ENCODE measurements around the gene FBXO10.
"Not testable (repeated sequence)": the region's sequence is repeated elsewhere in the genome, so short reads cannot be mapped to it uniquely, and the experiment has no call there.

Gene FBXO10

GRCh38 chr9:37511016-37512010 is 64.9 kb downstream of the FBXO10 start:
- DNase-seq (ENCODE audit: low read depth): no peak

GRCh38 chr9:37510053-37510452 is 66.1 kb downstream of the FBXO10 start:
- DNase-seq (ENCODE audit: low read depth): not testable (repeated sequence)

GRCh38 chr9:37509536-37509935 is 66.6 kb downstream of the FBXO10 start:
- no peak for DNase-seq (ENCODE audit: low read depth)

GRCh38 chr9:37508834-37509206 is 67.4 kb downstream of the FBXO10 start:
- DNase-seq (ENCODE audit: low read depth): no peak

- DNase-seq (ENCODE audit: low read depth): no peak
Measured at GRCh38 chr9:37508135-37508833, 67.9 kb downstream of the FBXO10 start.

- no peak for DNase-seq (ENCODE audit: low read depth)
Measured at GRCh38 chr9:37507566-37508134, 68.5 kb downstream of the FBXO10 start.

- no peak for DNase-seq (ENCODE audit: low read depth)
Measured at GRCh38 chr9:37504605-37505004, 71.6 kb downstream of the FBXO10 start.

- DNase-seq (ENCODE audit: low read depth): no peak
Measured at GRCh38 chr9:37503736-37504135, 72.4 kb downstream of the FBXO10 start.

- DNase-seq (ENCODE audit: low read depth): no peak
Measured at GRCh38 chr9:37501957-37502596, 74.1 kb downstream of the FBXO10 start.

GRCh38 chr9:37499297-37499696 is 76.9 kb downstream of the FBXO10 start:
- no peak for DNase-seq (ENCODE audit: low read depth)

- DNase-seq (ENCODE audit: low read depth): no peak
Measured at GRCh38 chr9:37498457-37498856, 77.7 kb downstream of the FBXO10 start.

GRCh38 chr9:37497320-37497719 is 78.9 kb downstream of the FBXO10 start:
- DNase-seq (ENCODE audit: low read depth): no peak

GRCh38 chr9:37496020-37496419 is 80.2 kb downstream of the FBXO10 start:
- DNase-seq (ENCODE audit: low read depth): no peak

GRCh38 chr9:37495571-37495970 is 80.6 kb downstream of the FBXO10 start:
- DNase-seq (ENCODE audit: low read depth): no peak

- DNase-seq (ENCODE audit: low read depth): no peak
Measured at GRCh38 chr9:37491939-37492338, 84.2 kb downstream of the FBXO10 start.

- DNase-seq (ENCODE audit: low read depth): peak; percentile 94
Measured at GRCh38 chr9:37486616-37487548, 89.3 kb downstream of the FBXO10 start.

- no peak for DNase-seq (ENCODE audit: low read depth)
Measured at GRCh38 chr9:37486256-37486615, 89.9 kb downstream of the FBXO10 start.

- peak; percentile 82 for DNase-seq (ENCODE audit: low read depth)
Measured at GRCh38 chr9:37485389-37486255, 90.6 kb downstream of the FBXO10 start, which contains the start of gene POLR1E. Gene POLR1E, plus strand, starts transcription at chr9:37485948. Its CDS starts 100 bp downstream, at chr9:37486048.

- DNase-seq (ENCODE audit: low read depth): no peak
Measured at GRCh38 chr9:37480759-37481158, 95.4 kb downstream of the FBXO10 start.

GRCh38 chr9:37477987-37478619 is 98.1 kb downstream of the FBXO10 start:
- DNase-seq (ENCODE audit: low read depth): not testable (repeated sequence)

Data from fibroblast of the conjunctiva (primary cell).